Dermis blood vessel endothelial cell (primary cell): ENCODE measurements around the gene NRXN3. TPM values are rescaled to one million over a fixed set of nuclear protein-coding genes. Genes with fewer than 3 reads are reported as not detected.

Source experiments
- DNase-seq: peaks from one replicate; pipeline ENCODE4 v3.0.0; 2010
- total RNA-seq: library from RNA; depleted of rRNA; stranded (reverse); fragments of >200 nt; gene quantifications from 2 replicates; pipeline ENCODE4 v1.2.3, GENCODE V29; 2014

The NRXN3 gene
- total RNA-seq, 1 donor from 2014 or later, result under 0.01 TPM

DNA sequence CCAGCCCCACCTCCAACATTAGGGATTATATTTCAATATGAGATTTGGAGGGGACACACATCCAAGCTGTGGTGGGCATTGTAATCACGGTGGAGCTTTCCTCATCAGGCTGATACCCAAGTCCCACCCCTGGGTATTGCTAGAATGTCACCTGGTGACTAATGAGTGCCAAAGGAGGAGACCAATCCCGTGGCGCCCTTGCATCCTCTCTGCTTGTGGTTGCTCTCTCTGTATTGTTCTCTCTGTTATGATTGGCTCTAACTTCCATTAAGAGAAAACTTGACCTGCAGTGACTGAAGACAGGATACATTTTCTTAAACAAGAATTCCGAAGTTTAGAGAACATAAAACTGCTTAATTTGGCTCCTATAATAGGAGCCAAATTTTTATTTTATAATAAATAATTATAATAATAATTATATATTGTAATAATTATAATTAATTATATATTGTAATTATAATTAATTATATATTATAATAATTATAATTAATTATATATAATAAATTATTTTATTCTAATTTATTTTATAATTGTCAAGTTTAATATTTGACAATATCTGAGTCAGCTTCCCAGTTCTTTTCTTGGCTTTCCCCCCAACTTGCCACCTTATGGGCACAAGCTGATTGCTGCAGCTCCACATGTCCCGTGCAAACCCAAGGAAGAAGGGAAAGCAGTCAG, 1621.0 kb downstream of the NRXN3 start:
- DNase-seq, result no peak

- no peak for DNase-seq
Observed at GRCh38 chr14:79802093-79802492, 1631.9 kb downstream of the NRXN3 start.

- no peak for DNase-seq
Observed at GRCh38 chr14:79805636-79806035, 1635.5 kb downstream of the NRXN3 start.

DNA sequence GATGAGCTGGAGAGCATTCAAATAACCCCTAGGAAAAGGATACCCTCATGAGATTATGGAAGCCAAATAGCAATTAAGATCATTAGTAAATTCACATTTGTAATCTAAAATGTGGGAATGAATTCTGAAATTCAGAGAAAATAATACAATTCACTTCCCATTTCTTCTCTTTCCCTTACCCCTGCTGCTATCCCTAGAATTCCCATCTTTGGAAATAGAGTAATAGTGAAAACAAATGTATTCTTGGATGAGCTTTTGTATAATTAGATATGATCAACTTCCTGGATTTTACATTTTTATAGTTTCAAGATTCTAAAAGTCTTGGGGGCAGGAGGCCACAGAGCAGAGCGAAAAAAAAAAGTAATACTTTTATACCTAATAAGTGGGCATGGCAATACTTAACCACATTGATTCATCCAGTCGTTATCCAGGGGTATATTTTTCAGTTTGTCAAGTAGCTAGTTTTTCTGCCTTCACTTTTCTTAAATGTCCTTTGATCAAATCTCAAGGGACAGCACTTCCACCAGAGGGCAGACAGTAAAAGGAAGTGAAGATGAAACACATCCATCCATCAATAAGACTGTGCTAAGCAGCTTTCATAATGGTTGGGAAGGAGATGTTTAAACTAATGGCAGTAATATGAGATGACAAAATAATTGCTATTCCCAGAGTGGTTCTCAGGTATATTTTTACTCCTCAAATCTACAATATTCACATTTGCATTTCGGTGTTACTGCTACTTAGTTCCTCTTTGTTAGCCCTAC, 1639.9 kb downstream of the NRXN3 start:
- DNase-seq, result no peak

GRCh38 chr14:79820866-79821535, 1650.8 kb downstream of the NRXN3 start:
- no peak for DNase-seq

DNA sequence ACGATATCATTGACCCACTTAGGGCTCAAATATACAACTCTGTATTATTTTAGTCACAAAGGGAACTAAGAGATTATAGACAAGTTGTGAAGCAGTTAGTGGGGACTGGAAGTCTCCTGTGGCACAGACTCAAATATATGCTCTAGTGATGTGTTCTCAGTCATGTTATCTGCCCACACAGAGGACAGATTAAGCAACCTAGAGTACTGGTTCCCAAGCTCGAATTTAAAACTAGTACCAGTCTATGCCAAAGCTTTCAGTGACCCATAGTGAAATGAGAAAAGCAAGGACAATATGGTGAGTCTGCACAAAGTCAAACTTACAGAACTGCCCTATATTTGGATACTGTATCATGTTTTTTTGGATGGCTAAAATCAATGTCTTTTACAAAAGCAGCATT, 1651.9 kb downstream of the NRXN3 start:
- DNase-seq, result no peak

DNA sequence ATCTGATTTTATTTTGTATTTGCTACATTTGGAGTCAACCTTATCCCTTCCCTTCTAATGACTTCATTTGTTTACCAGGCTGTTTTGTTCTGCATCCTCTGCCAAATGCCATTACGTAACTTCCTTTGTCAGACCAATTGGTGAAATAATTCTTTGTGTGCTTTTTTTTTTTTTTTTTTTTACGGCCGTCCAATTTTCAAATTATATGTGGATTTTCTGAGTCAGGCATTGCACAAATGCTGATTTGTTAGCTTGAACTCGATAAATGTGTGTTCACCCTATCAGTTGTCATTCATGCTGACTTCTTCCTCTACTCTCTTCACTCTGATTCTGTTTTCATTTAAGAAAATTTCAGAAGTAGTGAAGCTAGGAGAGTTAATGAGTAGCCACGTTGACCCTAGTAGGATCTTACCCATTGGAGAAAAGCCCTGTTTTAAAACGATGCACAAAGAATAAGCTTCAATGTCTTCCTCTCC, 1654.9 kb downstream of the NRXN3 start:
- peak; percentile 1 for DNase-seq

DNA sequence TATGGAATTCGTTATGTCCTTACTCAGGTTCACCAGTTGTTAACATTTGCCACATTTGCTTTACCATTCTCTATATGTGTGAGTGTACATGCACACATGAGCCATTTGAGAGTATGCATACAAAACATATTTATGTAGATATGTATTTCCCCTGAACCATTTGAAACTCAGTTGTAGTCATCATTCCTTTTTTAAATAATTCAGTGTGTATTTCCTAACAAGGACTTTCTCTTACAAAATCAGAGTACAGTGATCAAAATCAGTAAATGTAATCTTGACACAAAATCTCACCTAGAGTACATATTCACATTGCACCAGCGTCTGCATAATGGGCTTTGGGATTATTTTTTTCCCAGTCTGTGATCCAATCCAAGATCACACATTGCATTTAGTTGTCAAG, 1656.2 kb downstream of the NRXN3 start:
- no peak for DNase-seq

DNA sequence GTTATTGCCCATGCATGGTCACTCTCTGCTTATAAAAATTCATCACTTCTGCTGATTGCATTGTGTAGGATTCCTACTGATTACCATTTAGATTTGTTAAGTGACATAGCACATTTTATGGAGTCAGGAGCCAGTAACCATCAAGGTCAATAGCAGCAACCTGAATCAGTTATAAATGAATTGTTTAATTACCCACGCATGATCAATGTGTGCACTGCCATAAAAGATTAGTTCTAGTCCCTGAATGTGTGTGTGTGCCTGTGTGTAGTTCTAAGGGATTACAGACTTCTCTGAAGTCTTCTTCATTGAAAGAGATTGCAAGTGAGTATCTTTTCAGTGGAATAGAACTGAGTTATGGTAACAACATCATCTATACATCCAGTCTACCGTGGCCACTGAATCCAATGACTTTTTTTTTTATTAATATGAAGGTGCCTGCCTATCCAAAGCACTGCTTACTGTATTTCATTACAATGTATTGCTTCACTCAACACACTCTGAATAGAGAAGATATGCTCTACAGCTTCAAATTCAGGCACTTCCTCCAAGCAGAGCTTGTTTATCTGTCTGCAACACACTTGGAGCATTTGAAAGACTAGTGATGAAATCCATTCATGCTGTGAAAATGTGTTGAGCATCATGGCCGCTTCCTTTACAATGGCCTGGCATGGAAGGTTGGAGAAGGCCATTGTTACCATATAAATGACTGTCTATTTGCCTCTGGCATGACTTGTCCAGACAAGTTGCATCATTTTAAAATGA, 1659.4 kb downstream of the NRXN3 start:
- no peak for DNase-seq

GRCh38 chr14:79831195-79831892, 1661.2 kb downstream of the NRXN3 start:
- peak; percentile 12 for DNase-seq

DNA sequence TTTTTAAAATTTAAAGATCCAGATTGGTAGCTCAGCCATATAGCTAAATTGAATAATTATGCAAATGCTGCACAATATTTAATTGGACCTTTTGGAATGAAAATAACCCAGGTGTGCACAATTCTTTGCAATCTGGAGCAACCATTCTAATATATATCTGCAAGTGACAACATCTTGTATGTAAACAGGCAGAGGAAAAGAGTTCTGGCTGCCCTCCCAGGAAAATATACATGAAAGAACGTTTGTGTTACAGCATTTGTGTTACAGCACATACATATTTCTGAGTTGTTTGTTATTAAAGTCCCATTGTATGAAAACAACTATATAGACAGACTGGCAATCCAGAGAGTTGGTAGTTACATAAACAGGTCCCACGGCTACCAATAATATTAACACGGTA, 1663.6 kb downstream of the NRXN3 start:
- no peak for DNase-seq

- no peak for DNase-seq
Observed at GRCh38 chr14:79834868-79835267, 1664.7 kb downstream of the NRXN3 start.

GRCh38 chr14:79836577-79836976, 1666.4 kb downstream of the NRXN3 start:
- DNase-seq, result no peak

DNA sequence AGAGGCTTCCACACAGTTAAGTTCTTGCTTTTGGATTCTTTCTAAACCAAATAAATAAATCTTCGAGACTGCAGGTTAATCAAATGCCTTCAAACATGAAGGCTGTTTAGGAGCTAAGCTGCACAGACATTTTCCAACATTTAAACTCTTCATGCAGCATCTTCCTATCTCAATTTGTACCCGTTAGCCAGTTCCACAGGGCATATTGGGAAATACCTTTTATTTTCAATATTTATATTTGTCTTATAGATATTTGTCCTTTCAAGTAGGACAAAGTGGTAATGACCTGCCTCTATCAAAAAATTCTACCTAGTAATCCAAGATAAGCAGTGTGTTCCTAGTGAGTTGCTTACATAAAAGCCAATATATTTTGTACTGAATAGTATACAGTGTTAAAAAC, 1667.5 kb downstream of the NRXN3 start:
- no peak for DNase-seq

GRCh38 chr14:79840103-79840502, 1669.9 kb downstream of the NRXN3 start:
- no peak for DNase-seq

DNA sequence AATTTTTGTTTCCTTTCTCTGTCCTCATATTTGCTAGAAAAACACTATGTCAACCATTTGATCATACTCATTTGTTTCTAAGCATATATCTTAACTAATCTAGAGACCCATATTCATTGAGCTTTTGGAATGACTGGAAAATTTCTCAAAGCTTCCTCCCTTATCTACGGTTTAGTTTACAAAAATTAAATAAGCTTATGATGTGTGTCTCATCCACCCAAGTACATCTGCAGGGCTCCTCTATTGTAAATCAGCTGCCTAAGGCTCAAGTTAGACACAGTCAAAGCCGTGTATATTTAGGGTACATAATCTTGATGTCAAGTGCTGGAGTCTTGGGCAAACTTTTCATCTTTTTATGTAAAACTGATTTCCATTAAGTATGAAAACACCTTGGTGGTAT, 1670.7 kb downstream of the NRXN3 start:
- DNase-seq, result no peak

DNA sequence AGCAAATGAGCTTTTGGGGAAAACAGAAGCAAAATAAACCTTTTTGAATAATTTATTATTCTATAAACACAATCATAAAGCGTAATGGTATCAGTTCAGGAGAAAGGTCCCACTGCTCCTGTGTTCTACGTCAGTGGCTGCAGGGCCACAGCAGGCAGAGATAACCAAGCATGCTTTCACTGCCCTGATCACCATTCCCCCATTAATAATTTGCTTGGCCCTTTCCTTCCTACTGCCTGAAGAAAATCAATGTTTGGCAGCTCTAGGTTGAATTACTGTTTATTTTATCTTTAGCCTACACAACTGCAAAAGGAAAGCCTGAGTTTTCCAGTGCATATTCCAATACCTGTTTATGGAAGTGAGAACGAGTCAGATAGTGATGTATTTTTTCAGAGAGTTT, 1671.3 kb downstream of the NRXN3 start:
- DNase-seq, result no peak

- DNase-seq, result no peak
Observed at GRCh38 chr14:79842270-79842669, 1672.1 kb downstream of the NRXN3 start.

DNA sequence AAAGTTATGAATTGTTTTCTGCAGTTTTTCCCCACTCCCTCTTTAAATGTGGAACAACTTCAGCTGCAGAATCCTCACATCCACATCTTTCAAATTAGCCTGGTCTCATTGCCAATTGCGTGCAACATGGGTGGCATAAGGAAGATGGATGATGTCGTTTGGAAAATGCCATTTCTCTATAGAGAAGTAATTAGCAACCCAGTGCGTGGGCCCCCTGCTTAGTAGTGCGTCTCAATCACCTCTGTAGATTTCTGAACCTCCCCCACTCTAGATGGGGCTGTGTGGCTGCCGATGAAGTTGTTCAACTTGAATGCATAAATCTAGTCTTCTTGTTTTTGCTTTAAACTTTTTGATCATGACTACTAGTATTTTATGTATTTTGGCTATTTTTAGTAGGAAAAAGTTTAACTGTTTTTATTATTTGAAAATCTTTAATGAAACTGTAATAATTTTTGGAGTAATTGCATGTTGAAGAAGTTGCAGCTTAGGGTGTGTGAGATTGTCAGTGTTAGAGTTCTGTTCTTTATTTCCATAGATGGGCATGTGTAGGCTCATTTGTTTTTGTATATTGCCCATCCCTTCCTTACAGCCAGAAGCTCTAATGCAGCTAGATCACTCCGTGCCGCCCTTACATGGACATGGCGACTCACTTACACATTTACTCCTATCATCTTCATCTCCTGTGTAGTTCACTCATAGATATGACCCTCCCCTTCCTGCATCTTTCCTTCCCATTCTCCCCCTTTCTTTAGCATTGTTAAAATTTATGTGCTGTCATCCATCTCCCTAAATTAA, 1683.0 kb downstream of the NRXN3 start:
- DNase-seq, result no peak

DNA sequence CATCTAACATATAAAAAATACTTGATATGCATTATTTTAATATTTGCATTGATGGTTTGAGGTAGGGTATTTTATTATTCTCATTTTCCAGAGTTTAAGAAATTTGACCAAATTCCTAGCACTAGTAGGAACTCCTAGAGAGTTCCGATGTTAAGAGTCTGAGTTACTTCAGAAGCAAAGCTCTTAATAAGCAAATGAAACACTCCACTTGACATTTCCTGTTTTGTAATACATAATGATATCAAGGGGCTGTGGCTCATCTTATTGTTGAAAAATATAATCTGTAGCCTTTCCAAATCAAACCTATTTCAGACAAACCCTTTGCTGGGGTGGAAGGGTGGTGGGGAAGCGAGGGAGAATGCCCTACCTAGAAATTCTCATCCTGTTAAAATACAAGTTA, 1685.6 kb downstream of the NRXN3 start:
- DNase-seq, result no peak

DNA sequence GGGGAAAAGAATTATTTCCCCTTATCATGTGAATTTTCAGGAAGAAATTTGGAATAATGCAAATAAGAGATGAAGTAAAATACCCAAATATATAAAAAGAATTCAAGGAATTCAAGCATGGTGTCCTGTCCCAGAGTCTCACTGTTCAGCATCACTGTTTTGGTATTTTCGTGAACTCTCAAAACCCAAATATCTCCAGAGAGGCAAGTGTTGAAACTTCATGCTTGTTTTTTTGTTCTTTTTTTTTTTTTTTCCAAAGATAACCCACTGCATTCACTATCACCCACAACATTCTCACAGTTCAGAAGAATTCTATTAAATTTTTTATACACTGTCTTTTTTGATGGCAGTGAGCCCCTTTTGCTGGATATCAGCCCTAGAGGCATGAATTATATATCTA, 1686.2 kb downstream of the NRXN3 start:
- DNase-seq, result no peak
